SHP77 treated with DMSO at 0.1 percent for 48 hours (cell line): ENCODE data around the gene FNBP1.
"Not testable (repeated sequence)": the region's sequence is repeated elsewhere in the genome, so short reads cannot be mapped to it uniquely, and the experiment has no call there.

Experiments
- DNase-seq: peaks from one replicate; lab custom pipeline; 2025; lab: John Stamatoyannopoulos, UW

Gene FNBP1

GRCh38 chr9:129991139-129991538, 51.9 kb downstream of the FNBP1 start:
- not testable (repeated sequence) for DNase-seq

DNA sequence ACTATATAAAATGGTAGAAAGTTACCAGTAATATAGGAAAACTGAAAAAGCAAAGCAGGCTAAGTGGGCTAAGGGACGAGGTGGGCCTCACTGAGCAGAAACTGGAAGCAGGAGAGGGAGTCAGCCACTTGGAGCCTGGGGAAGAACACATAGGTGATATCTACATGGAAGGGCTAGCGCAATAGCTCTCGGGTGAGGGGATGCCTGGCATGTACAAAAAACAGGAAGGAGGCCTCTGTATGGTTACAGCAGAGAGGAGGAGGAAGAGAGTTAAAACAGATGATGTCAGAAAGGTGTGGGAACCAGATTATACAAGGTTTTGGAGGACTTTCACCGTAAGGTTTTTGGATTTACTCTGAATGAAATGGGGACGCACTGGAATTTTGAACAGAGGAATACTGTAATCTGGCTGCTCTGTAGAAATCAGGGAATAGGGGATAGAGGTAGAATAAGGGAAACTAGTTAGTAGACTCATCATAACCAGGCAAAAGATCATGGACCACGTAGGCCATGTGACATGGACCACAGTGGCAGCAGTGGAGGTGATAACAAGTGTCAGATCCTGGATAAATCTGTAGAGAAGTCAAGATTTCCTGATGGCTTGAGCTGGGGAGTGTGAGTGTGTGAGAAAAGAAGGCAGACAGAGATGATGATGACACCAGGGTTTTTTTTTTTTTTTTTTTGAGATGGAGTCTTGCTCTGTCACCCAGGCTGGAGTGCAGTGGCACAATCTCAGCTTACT, 52.5 kb downstream of the FNBP1 start:
- no peak for DNase-seq

DNA sequence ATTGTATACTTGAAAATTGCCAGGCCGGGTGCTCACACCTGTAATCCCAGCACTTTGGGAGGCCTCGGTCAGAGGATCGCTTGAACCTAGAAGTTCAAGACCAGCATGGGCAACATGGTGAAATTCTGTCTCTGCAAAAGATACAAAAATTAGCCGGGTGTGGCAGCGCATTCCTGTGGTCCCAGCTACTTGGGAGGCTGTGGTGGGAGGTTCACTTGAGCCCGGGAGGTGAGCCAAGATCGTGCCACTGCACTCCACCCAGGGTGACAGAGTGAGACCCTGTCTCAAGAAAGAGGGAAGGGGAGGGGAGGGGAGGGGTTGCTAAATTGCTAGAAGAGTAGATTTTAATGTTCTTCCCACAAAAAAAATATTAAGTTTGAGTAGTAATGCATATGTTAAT, 53.2 kb downstream of the FNBP1 start:
- no peak for DNase-seq

DNA sequence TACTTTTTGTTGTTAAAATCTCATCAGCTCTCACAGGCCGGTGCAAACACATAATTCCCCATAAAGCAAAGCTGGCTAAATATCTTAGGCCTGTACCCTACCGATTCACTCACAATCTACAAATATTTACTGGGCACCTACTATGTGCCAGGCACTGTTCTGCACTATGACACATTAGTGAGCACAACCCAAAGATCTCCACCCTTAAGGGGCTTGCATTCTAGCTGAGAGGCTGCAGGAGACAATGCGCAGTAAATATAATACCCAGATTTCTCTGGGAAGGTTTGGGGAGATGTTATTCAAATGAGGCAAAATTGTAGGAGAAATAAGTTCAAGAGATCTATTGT, 53.7 kb downstream of the FNBP1 start:
- DNase-seq: no peak

DNA sequence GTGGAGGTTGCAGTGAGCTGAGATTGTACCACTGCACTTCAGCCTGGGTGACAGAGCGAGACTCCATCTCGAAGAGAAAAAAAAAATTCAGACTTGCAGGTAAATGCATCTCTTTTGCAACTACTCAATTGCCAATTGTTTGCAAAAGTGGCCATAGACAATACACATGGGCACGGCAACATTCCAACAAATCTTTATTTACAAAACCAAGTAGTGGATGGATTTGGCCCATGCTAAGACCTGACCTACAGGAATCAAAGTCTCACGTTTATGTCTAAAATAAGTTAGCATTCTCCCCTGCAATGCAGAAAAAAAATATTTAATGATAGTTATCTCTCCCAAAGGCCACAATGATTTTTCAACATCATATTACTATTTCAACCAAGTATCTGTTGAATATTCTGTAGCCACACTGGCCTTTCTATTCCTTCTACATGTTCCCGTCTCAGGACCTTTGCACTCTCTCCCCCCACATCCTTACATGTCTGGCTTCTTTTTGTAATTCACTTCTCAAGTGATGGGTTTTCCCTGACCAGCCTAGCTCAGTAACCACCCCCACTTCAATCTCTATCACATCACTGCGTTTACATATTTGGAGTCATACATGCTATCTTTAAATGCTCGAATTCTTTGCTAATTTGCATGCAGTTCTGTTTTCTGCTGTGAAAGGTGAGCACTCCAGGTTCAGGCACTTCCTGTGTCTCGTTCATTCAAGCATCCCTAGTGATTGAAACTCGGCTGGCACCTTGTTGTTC, 54.2 kb downstream of the FNBP1 start:
- no peak for DNase-seq

- DNase-seq: no peak
Observed at GRCh38 chr9:129987941-129988340, 55.0 kb downstream of the FNBP1 start.

DNA sequence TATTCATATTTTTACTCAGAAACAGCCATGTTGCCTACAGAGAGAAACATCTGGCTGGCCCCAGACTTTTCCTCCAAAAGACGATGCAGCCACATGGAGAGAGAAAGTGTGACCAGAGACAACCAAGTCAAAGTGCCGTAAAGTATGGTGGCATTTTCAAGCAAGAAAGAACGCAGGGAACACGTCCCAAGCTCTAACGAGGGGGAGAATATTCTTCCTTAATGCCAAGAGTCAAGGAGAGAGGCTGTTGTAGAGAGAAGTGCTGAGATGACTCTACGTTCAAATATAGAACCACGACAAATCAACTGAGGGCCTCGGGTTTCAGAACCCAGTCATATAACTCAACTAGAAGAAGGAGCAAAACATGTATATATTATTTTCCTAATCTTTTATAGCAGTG, 55.9 kb downstream of the FNBP1 start:
- DNase-seq: no peak

- DNase-seq: not testable (repeated sequence)
Observed at GRCh38 chr9:129984589-129984988, 58.4 kb downstream of the FNBP1 start.

GRCh38 chr9:129983891-129984290, 59.1 kb downstream of the FNBP1 start:
- DNase-seq: no peak

DNA sequence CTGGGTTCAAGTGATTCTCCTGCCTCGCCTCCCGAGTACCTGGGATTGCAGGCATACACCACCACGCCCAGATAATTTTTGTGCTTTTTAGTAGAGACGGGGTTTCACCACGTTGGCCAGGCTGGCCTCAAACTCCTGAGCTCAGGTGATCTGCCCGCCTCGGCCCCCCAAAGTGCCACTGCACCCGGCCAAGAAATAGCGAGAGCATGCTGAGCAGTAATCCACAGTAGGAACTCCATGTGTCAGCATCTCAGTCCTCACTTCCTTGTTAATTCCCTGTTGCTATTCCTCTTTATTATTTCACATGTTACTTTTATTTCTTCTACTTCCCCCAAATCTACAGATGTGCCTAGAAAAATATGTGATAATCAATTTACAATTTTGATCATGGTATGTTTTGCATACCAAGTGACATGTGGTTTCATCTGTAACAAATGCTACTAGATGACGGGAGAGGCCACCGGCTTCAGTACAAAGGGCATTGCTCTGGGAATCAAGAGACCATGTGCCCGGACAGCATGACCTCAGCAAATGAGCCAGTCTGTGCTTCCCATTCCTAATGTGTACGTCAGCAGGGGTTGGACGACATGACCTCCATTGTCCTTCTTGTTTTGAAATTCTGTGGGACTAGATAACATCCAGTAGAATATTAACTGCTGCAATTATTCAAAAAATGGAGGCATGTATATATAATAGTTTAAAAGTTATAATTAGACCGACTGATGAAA, 61.6 kb downstream of the FNBP1 start:
- no peak for DNase-seq

DNA sequence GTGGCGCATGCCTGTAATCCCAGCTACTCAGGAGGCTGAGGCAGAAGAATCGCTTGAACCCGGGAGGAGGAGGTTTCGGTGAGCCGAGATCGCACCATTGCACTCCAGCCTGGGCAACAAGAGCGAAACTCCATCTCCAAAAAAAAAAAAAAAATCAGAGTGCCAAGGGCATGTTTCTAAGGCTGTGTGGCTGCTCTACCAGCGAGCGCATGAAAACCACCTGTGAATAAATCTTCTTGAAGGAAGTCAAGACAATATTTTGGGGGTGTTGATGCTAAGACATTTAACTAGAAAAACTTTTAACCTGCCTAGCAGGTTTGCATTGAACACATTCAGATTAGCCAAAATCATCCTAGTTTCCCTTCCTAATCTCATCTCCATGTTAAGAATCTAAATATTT, 62.8 kb downstream of the FNBP1 start:
- DNase-seq: not testable (repeated sequence)

GRCh38 chr9:129979071-129979745, 63.8 kb downstream of the FNBP1 start:
- DNase-seq: no peak

DNA sequence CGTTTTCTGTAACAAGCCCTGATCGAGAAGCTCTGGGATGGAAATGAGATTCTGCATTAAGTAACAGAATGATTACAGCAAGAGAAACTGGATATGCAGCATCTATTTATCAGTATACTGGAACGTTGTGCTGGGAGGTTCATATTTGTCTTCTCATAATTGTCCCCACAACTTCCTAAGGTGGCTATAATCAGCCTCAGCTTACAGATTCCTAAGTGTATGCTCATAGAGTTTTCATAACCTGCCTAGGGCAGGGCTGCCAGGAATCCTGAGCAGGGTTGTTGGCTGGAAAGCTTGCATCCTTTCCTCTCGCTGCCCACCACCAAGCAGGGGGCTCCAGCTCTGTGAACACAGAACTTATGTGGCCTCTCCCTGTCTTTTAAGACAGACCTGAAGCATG, 70.2 kb downstream of the FNBP1 start:
- DNase-seq: no peak

- DNase-seq: no peak
Observed at GRCh38 chr9:129968690-129969485, 74.1 kb downstream of the FNBP1 start.

DNA sequence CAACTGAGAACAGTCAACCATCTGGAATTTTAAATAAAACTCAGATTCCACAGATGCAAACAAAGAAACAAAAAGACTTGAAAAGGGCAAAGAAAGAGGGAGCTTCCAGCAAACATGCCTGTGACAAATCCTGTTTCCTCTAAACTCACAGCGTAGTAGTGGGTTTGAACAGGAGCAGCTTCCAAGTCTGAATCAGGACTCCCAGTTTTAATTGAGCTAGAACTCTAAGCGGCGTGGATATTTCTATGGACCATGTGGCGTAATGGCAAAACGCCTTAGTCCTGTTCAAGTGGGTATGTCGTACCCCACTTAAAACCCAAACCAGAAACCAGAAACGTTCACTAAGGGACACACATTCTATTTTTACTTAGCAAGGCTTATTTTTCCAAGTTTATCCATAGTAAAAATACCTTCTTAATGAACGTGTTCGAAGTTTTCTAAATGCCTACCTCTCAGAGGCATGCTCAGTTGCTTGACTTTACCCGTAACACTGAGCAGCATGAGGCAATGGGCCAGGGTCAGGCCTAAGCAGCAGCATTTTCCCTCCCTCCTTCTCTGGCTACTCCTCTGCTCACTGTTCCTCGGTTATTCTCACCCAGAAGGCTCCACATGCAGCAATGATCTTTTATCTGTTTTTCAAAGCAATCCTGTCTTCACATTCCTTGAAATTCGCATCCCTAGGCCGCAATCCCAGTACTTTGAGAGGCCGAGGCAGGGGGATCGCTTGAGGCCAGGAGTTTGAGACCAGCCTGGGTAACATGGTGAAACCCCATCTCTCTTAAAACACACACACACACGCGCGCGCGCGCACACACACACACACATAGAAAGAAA, 77.9 kb downstream of the FNBP1 start:
- no peak for DNase-seq

DNA sequence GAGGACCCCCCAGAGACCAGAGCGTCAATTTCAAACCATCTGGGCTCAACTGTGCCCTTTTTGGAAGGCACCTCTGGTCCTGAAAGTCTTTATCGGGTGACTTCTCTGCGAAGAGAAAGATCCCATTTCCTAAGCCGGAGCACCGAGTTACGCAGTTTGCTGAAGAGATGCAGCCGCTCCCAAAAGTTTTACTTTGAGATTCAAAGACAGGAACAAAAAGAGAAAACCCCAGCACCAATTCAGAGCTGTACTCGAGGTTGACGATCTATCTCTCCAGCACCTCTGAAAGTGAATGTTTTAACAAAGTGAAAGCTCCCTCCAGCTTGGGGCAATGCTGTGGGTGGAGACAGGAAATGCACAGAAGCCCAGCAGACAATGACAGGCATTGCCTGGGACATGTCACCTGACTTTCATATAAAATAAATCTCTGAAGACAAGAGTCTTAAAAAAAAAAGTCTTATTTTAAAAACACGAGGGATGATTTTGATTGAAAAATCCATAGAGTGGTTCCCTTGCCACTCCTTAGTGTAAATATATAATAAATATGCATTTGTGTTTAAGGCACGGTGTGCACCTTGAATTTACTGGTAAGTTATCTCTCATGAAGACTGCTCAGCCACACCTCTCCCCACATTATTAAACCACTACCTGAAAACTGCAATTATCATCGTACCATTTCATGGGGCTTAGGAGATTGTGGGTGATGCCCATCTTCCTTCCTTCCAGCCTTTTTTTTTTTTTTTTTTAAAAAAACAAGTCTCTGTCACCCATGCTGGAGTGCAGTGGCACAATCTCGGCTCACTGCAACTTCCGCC, 79.9 kb downstream of the FNBP1 start:
- DNase-seq: no peak

GRCh38 chr9:129962451-129962864, 80.5 kb downstream of the FNBP1 start:
- no peak for DNase-seq

DNA sequence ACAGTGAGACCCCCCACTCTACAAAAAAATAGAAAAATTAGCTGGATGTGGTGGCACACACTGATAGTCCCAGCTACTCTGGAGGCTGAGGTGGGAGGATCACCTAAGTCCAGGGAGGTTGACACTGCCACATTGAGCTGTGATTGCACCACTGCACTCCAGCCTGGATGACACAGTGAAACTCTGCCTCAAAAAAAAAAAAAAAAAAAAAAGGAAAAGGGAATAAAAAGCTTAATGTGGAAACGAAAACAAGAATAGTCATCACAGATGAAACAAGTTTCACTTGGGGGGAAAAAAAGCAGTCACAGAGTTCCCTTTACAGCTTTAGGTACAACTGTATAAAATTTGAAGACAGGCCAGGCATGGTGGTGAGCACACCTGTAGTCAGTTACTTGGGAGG, 84.2 kb downstream of the FNBP1 start:
- no peak for DNase-seq

- DNase-seq: no peak
Observed at GRCh38 chr9:129954868-129955550, 88.0 kb downstream of the FNBP1 start.
